Ramos (cell line): Measurements from ENCODE around the gene CLTC.

ENCODE experiments used
- in situ Hi-C: fragments of 300-500 bp; cut with MboI; formaldehyde crosslinking; loops from one replicate; pipeline ENCODE4 v1.14.3; 2022; ENCODE audit warnings: low sequenced_read_pairs; ENCODE audit not compliant: unreplicated experiment

Gene CLTC

GRCh38 chr17:59676716-59677115 lies 57.0 kb downstream of the CLTC start:
- in situ Hi-C loops = no loop called here

GRCh38 chr17:59678918-59679317 lies 59.2 kb downstream of the CLTC start:
- in situ Hi-C loops = no loop called here

GRCh38 chr17:59680314-59680713 lies 60.6 kb downstream of the CLTC start:
- in situ Hi-C loops = no loop called here

GRCh38 chr17:59683283-59683682 lies 63.6 kb downstream of the CLTC start:
- in situ Hi-C loops = no loop called here

GRCh38 chr17:59684967-59685366 lies 65.3 kb downstream of the CLTC start:
- in situ Hi-C loops = no loop called here

- in situ Hi-C loops = no loop called here
These were observed 68.3 kb downstream of the CLTC start for GRCh38 chr17:59688008-59688407.

- in situ Hi-C loops = no loop called here
These were observed 68.8 kb downstream of the CLTC start for GRCh38 chr17:59688496-59688895.

GRCh38 chr17:59693582-59693981 lies 73.9 kb downstream of the CLTC start:
- in situ Hi-C loops = no loop called here

- in situ Hi-C loops = no loop called here
These were observed 74.6 kb downstream of the CLTC start for GRCh38 chr17:59694344-59694743.

GRCh38 chr17:59695945-59696681 lies 76.4 kb downstream of the CLTC start:
- in situ Hi-C loops = no loop called here

GRCh38 chr17:59696682-59697277 lies 77.1 kb downstream of the CLTC start:
- in situ Hi-C loops = no loop called here

- in situ Hi-C loops = no loop called here
These were observed 78.4 kb downstream of the CLTC start for GRCh38 chr17:59698143-59698542.

GRCh38 chr17:59699218-59699617 lies 79.5 kb downstream of the CLTC start:
- in situ Hi-C loops = no loop called here

GRCh38 chr17:59699786-59700185 lies 80.1 kb downstream of the CLTC start:
- in situ Hi-C loops = no loop called here

- in situ Hi-C loops = no loop called here
These were observed 82.6 kb downstream of the CLTC start for GRCh38 chr17:59702304-59702703.

GRCh38 chr17:59707149-59707970 lies 87.7 kb downstream of the CLTC start, which contains the start of the genes PTRH2 and VMP1:
PTRH2 (minus strand) TSS chr17:59707430; CDS start chr17:59697978, 9,452 bp downstream.
VMP1 (plus strand) TSS chr17:59707654; CDS start chr17:59731447, 23,793 bp downstream.
- in situ Hi-C loops = no loop called here

- in situ Hi-C loops = no loop called here
These were observed 88.3 kb downstream of the CLTC start for GRCh38 chr17:59707971-59708430.

GRCh38 chr17:59711936-59712335 lies 92.2 kb downstream of the CLTC start:
- in situ Hi-C loops = no loop called here

- in situ Hi-C loops = no loop called here
These were observed 93.2 kb downstream of the CLTC start for GRCh38 chr17:59712862-59713261.

GRCh38 chr17:59714255-59714654 lies 94.6 kb downstream of the CLTC start:
- in situ Hi-C loops = no loop called here

GRCh38 chr17:59716427-59716826 lies 96.7 kb downstream of the CLTC start:
- in situ Hi-C loops = no loop called here
